Liver (tissue), 9 donors: ENCODE data around the gene SRCAP. TPM values are rescaled to one million over a fixed set of nuclear protein-coding genes. Genes with fewer than 3 reads are reported as not detected.

ENCODE experiments used
- DNase-seq: peaks from one replicate; pipeline ENCODE4 v3.0.0-alpha.2; 2017; ENCODE audit warnings: low spot score
- H3K27ac ChIP-seq, 2 donors: one replicate each; pipeline ENCODE4 v1.7.0; 2013; ENCODE audit warnings: inconsistent platforms in 2 of 2, low read length in 2 of 2, control low read depth in 1 of 2, low read depth in 1 of 2, mild to moderate bottlenecking in 1 of 2
- H3K27me3 ChIP-seq, 4 donors: one replicate each; pipeline versions ENCODE4 v1.6.1 to v1.7.0; 2013; ENCODE audit warnings: low read length in 3 of 4, inconsistent platforms in 1 of 4, mild to moderate bottlenecking in 1 of 4, moderate library complexity in 1 of 4; ENCODE audit not compliant: control insufficient read depth in 4 of 4, insufficient read depth in 4 of 4
- H3K36me3 ChIP-seq, 4 donors: one replicate each; pipeline versions ENCODE4 v1.6.1 to v1.7.0; 2013; ENCODE audit warnings: low read length in 3 of 4, mild to moderate bottlenecking in 3 of 4, low read depth in 1 of 4, moderate library complexity in 1 of 4; ENCODE audit not compliant: control insufficient read depth in 4 of 4, insufficient read depth in 3 of 4
- H3K4me1 ChIP-seq, 4 donors: one replicate each; pipeline versions ENCODE4 v1.6.1 to v1.7.0; 2013; ENCODE audit warnings: low read length in 3 of 4, mild to moderate bottlenecking in 3 of 4, moderate library complexity in 1 of 4; ENCODE audit not compliant: control insufficient read depth in 4 of 4, insufficient read depth in 4 of 4
- H3K4me3 ChIP-seq, 3 donors: one replicate each; pipeline versions ENCODE4 v1.6.1 to v1.7.0; 2013; ENCODE audit warnings: low read length in 3 of 3, control low read depth in 1 of 3, low read depth in 1 of 3, mild to moderate bottlenecking in 1 of 3
- H3K9ac ChIP-seq, 2 donors: one replicate each; pipeline ENCODE4 v1.7.0; 2013; ENCODE audit warnings: low read length in 2 of 2, mild to moderate bottlenecking in 2 of 2, moderate library complexity in 2 of 2, control low read depth in 1 of 2, low read depth in 1 of 2
- H3K9me3 ChIP-seq, 4 donors: one replicate each; pipeline versions ENCODE4 v1.6.1 to v1.7.0; 2013; ENCODE audit warnings: low read length in 3 of 4; ENCODE audit not compliant: control insufficient read depth in 4 of 4
- ATF3 ChIP-seq: IDR thresholded peaks from 2 replicates; pipeline ENCODE4 v1.6.1; 2016; ENCODE audit warnings: antibody characterized with exemption
- CTCF ChIP-seq: fragments of 150-350 bp; IDR thresholded peaks from 2 replicates; pipeline ENCODE4 v1.5.1; 2017; ENCODE audit warnings: improper control_type of control experiment, low read depth, low read length; ENCODE audit not compliant: missing input control
- EGR1 ChIP-seq, 2 donors: IDR thresholded peaks; 2 replicates each; pipeline ENCODE4 v1.6.1; 2016 to 2018; ENCODE audit warnings: antibody characterized with exemption in 2 of 2, low read depth in 2 of 2
- FOXA2 ChIP-seq: IDR thresholded peaks from 2 replicates; pipeline ENCODE4 v1.6.1; 2016; ENCODE audit warnings: antibody characterized with exemption
- HNF4A ChIP-seq, 2 donors: conservative IDR thresholded peaks; 2 replicates each; pipeline ENCODE4 v1.6.1; 2016; ENCODE audit warnings: antibody characterized with exemption in 2 of 2, mild to moderate bottlenecking in 2 of 2
- HNF4G ChIP-seq: IDR thresholded peaks from 2 replicates; pipeline ENCODE4 v1.6.1; 2016; ENCODE audit warnings: antibody characterized with exemption
- JUND ChIP-seq, 2 donors: IDR thresholded peaks; 2 replicates each; pipeline ENCODE4 v1.6.1; 2016; ENCODE audit warnings: antibody characterized with exemption in 2 of 2
- MAX ChIP-seq: IDR thresholded peaks from 2 replicates; pipeline ENCODE4 v1.6.1; 2016; ENCODE audit warnings: antibody characterized with exemption
- NR2F2 ChIP-seq: IDR thresholded peaks from 2 replicates; pipeline ENCODE4 v1.6.1; 2016; ENCODE audit warnings: antibody characterized with exemption
- RAD21 ChIP-seq, 2 donors: IDR thresholded peaks; 2 replicates each; pipeline ENCODE4 v1.6.1; 2016; ENCODE audit warnings: antibody characterized with exemption in 2 of 2, mild to moderate bottlenecking in 2 of 2
- RXRA ChIP-seq, 2 donors: IDR thresholded peaks; 2 replicates each; pipeline ENCODE4 v1.6.1; 2017 to 2018; ENCODE audit warnings: antibody characterized with exemption in 2 of 2, mild to moderate bottlenecking in 1 of 2
- SP1 ChIP-seq: IDR thresholded peaks from 2 replicates; pipeline ENCODE4 v1.6.1; 2018; ENCODE audit warnings: antibody characterized with exemption, mild to moderate bottlenecking
- TAF1 ChIP-seq: conservative IDR thresholded peaks from 2 replicates; pipeline ENCODE4 v1.6.1; 2016; ENCODE audit warnings: antibody characterized with exemption, mild to moderate bottlenecking
- YY1 ChIP-seq: IDR thresholded peaks from 2 replicates; pipeline ENCODE4 v1.6.1; 2016; ENCODE audit warnings: antibody characterized with exemption, mild to moderate bottlenecking
- ZBTB33 ChIP-seq: IDR thresholded peaks from 2 replicates; pipeline ENCODE4 v1.6.1; 2016; ENCODE audit warnings: antibody characterized with exemption
- WGBS: extraction: QIAGEN DNeasy Blood & Tissue Kit; methylation state at CpG from one replicate; pipeline ENCODE4 v1.1.7; 2013; 5-methylcytosine and 5-hydroxymethylcytosine counted together
- polyA plus RNA-seq, 2 donors: library from polyadenylated mRNA; stranded (reverse) in 1 of 2; unstranded in 1 of 2; fragments of 200-250 nt in 1 of 2; fragments of >200 nt in 1 of 2; fragmentation: Nextera tagmentation in 1 of 2; extraction: Ambion mirVana in 1 of 2; gene quantifications; one replicate each; pipeline versions ENCODE4 v1.2.1 to v1.2.3, GENCODE V29; 2013 to 2015
- total RNA-seq, 2 donors: library from RNA; depleted of rRNA; stranded (reverse); fragments of >200 nt; gene quantifications; one replicate each; pipeline ENCODE4 v1.2.3, GENCODE V29; 2014
- donor health status: healthy.
- donor health status: healthy.
- donor health status: healthy.
- donor health status: healthy.
- donor health status: healthy.

Gene SRCAP
- total and polyA plus RNA-seq, 4 donors: 7.6 to 27.7 (median 17.7) TPM

- Histone ChIP-seq H3K9me3 (no peaks in the 10 kb centered on the region), H3K4me3 (peak overlapping the region; percentile 33 to 81 (median 62)), H3K27ac (peak overlapping the region; percentile 87 to 97), H3K27me3 (no peaks in the 10 kb centered on the region), H3K36me3 (peaks cover 6 to 27% (median 18%) of the 10 kb centered on the region in 4 donors), H3K9ac (peak overlapping the region in 1 of 2 donors; percentile 63), H3K4me1 (peaks cover 1 to 25% (median 14%) of the 10 kb centered on the region in 4 donors)
- 33% methylated on average over 2 of the region's 2 CpGs for whole genome bisulfite sequencing
- TF ChIP-seq SP1 (no peak), CTCF (no peak), YY1 (no peak), JUND (IDR thresholded peaks at IDR 0.05) (no peak), ATF3 (no peak)
- no peak for DNase-seq
These were observed 47.0 kb upstream of the SRCAP start for GRCh38 chr16:30652005-30652296.

GRCh38 chr16:30652718-30653117 is 46.3 kb upstream of the SRCAP start:
- Histone ChIP-seq H3K4me1 (peaks cover 3 to 32% (median 21%) of the 10 kb centered on the region in 4 donors), H3K9ac (no peak overlapping the region), H3K9me3 (no peaks in the 10 kb centered on the region), H3K4me3 (no peak overlapping the region), H3K36me3 (peaks cover 6 to 27% (median 18%) of the 10 kb centered on the region in 4 donors), H3K27me3 (no peaks in the 10 kb centered on the region), H3K27ac (no peak overlapping the region)
- 97% methylated on average over 18 of the region's 18 CpGs for WGBS
- DNase-seq: no peak
- no peak for TF ChIP-seq TAF1
- TF ChIP-seq EGR1 (IDR thresholded peaks at IDR 0.05; ENCODE audit: low read depth in 2 of 2): no peak
- TF ChIP-seq NR2F2: no peak
- no peak for TF ChIP-seq HNF4G
- TF ChIP-seq FOXA2: no peak
- no peak for TF ChIP-seq ATF3
- no peak for TF ChIP-seq JUND (IDR thresholded peaks at IDR 0.05)
- TF ChIP-seq MAX: no peak
- TF ChIP-seq HNF4A (conservative IDR thresholded peaks at IDR 0.05): no peak
- TF ChIP-seq SP1: no peak
- no peak for TF ChIP-seq ZBTB33
- no peak for TF ChIP-seq RAD21 (IDR thresholded peaks at IDR 0.05)
- no peak for TF ChIP-seq RXRA (IDR thresholded peaks at IDR 0.05)

- TF ChIP-seq MAX (no peak), EGR1 (IDR thresholded peaks at IDR 0.05; ENCODE audit: low read depth in 2 of 2) (no peak)
- no peak for DNase-seq
- peaks cover 3 to 31% (median 21%) of the 10 kb centered on the region in 4 donors for H3K4me1 ChIP-seq
- WGBS: 96% methylated on average over 18 of the region's 18 CpGs
- H3K9me3 ChIP-seq: no peaks in the 10 kb centered on the region
- H3K36me3 ChIP-seq: peaks cover 6 to 27% (median 18%) of the 10 kb centered on the region in 4 donors
- H3K27ac ChIP-seq: no peak overlapping the region
- H3K9ac ChIP-seq: no peak overlapping the region
- H3K4me3 ChIP-seq: no peak overlapping the region
- H3K27me3 ChIP-seq: no peaks in the 10 kb centered on the region
These were observed 44.1 kb upstream of the SRCAP start for GRCh38 chr16:30654856-30655255.
